ENCODE data around the gene NAB2.
A peak's percentile ranks its signal among the peaks of the same experiment; 100 is the strongest.

Gene NAB2

GRCh38 chr12:57086493-57087009, 2.4 kb upstream of the NAB2 start:
- peak; percentile 22 for TF ChIP-seq CTCF (IDR thresholded peaks at IDR 0.05; ENCODE audit: low read depth, low read length, missing control alignments)
- DNase-seq (ENCODE audit: extremely low read depth, low read depth): no peak
- peak overlapping the region; percentile 73 for H3K4me3 ChIP-seq (replicated peaks; ENCODE audit: low read depth, low read length)

GRCh38 chr12:57087010-57087690, 1.8 kb upstream of the NAB2 start:
- TF ChIP-seq CTCF (IDR thresholded peaks at IDR 0.05; ENCODE audit: low read depth, low read length, missing control alignments): no peak
- H3K4me3 ChIP-seq (replicated peaks; ENCODE audit: low read depth, low read length): peak overlapping the region; percentile 73
- DNase-seq (ENCODE audit: extremely low read depth, low read depth): no peak

GRCh38 chr12:57087691-57088353, 1.1 kb upstream of the NAB2 start:
- peak; percentile 94 for DNase-seq (ENCODE audit: extremely low read depth, low read depth)
- no peak for TF ChIP-seq CTCF (IDR thresholded peaks at IDR 0.05; ENCODE audit: low read depth, low read length, missing control alignments)
- H3K4me3 ChIP-seq (replicated peaks; ENCODE audit: low read depth, low read length): peak overlapping the region; percentile 73

- no peak for DNase-seq (ENCODE audit: extremely low read depth, low read depth)
- no peak for TF ChIP-seq CTCF (IDR thresholded peaks at IDR 0.05; ENCODE audit: low read depth, low read length, missing control alignments)
- peak overlapping the region; percentile 95 for H3K4me3 ChIP-seq (replicated peaks; ENCODE audit: low read depth, low read length)
Observed at GRCh38 chr12:57089271-57090245, 644 bp downstream of the NAB2 start.

GRCh38 chr12:57090490-57090889, 1.6 kb downstream of the NAB2 start:
- no peak for DNase-seq (ENCODE audit: extremely low read depth, low read depth)
- TF ChIP-seq CTCF (IDR thresholded peaks at IDR 0.05; ENCODE audit: low read depth, low read length, missing control alignments): no peak
- H3K4me3 ChIP-seq (replicated peaks; ENCODE audit: low read depth, low read length): peak overlapping the region; percentile 95

- TF ChIP-seq CTCF (IDR thresholded peaks at IDR 0.05; ENCODE audit: low read depth, low read length, missing control alignments): peak; percentile 2
- peak overlapping the region; percentile 95 for H3K4me3 ChIP-seq (replicated peaks; ENCODE audit: low read depth, low read length)
- DNase-seq (ENCODE audit: extremely low read depth, low read depth): no peak
Observed at GRCh38 chr12:57090924-57091637, 2.2 kb downstream of the NAB2 start.
